ENCODE data around the gene MAGEB6. TPM values are rescaled to one million over a fixed set of nuclear protein-coding genes. Genes with fewer than 3 reads are reported as not detected.

The MAGEB6 gene
- 0.03 to 0.19 TPM in 2 of 5 replicates, not detected in the others for total RNA-seq (2022; extraction: Qiagen RNA extraction; ENCODE audit: low read depth)

GRCh38 chrX:26192204-26192603 lies at the start of gene MAGEB6:
MAGEB6 (plus strand) TSS chrX:26192440; CDS start chrX:26193847, 1,407 bp downstream.

DNA sequence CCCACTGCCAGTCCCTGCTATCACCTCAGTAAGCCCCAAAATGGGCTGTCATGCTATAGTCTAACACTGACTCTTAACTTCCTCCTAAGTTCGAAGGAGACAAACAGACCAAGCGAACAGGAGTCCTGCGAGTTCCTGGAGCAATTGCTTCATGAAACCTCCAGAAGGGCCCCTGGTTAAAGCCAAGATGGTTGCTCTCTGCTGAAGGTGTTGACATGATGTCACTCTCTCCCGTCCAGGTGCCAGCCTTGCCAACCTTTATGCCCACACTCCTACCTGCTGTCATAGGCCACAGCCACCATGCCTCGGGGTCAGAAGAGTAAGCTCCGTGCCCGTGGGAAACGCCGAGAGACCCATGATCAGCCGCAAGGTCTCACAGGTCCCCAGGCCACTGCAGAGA lies 31.9 kb upstream of the MAGEB6 start, which contains the start of gene MAGEB6B:
Gene MAGEB6B, plus strand, starts transcription at position 301 of the 400 bp plus-strand sequence. Its CDS starts 0 bp downstream, at position 301.

DNA sequence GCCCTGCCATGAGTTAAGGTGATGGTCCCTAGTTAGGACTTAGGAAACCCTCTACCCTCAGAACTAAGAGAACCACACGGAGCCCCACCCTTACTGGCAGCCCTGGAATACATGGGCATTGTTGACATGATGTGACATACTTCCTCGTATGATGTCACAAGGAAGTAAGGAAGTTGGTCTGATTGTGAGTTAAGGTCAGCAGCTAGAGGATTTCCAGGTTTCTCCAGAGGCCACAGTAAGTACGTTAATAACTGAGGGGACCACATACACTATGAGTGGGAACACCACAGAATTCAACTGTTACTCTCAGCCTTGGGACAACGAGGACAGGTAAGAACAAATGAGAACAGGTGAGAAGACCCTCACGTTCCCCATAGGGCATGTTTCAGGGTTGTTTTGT lies 23.6 kb downstream of the MAGEB6 start, which contains the start of gene MAGEB5:
Gene MAGEB5, plus strand, starts transcription at position 301 of the 400 bp plus-strand sequence. CDS start 1,133 bp downstream, outside the sequence.

Other genes with a start within 250 kb of the MAGEB6 start
- not detected in 5 replicates for gene MAGEB18, start 54.1 kb upstream of the MAGEB6 start, total RNA-seq (2022; extraction: Qiagen RNA extraction; ENCODE audit: low read depth)
- not detected in 5 replicates for gene MAGEB6B, start 31.8 kb upstream of the MAGEB6 start, total RNA-seq (2022; extraction: Qiagen RNA extraction; ENCODE audit: low read depth)
- not detected in 5 replicates for gene MAGEB5, start 23.7 kb downstream of the MAGEB6 start, total RNA-seq (2022; extraction: Qiagen RNA extraction; ENCODE audit: low read depth)